Transverse colon (tissue), 4 donors: ENCODE data around the gene ATP13A5.

Experiments
- POLR2A ChIP-seq: fragments of 450-650 bp; IDR thresholded peaks from one replicate; pipeline ENCODE4 v1.6.1; 2016; ENCODE audit warnings: antibody characterized with exemption, mild to moderate bottlenecking, moderate library complexity
- POLR2AphosphoS5 ChIP-seq, 3 donors: sonication (generic); formaldehyde crosslinking; IDR thresholded peaks; one replicate each; pipeline ENCODE4 v1.6.1; 2016; ENCODE audit warnings: antibody characterized with exemption in 3 of 3
- TF ChIP-seq, protein P1 (sequence below), 5 experiments: fragments of 200-600 bp in 3 of 5; fragments of 450-650 bp in 2 of 5; sonication (generic) in 3 of 5; IDR thresholded peaks; 1 replicate in 2 of 5; 2 replicates in 3 of 5; pipeline ENCODE4 v1.5.1; 2016 to 2017; ENCODE audit warnings: antibody characterized with exemption in 5 of 5, inconsistent platforms in 3 of 5, mild to moderate bottlenecking in 2 of 5, moderate library complexity in 1 of 5

GRCh38 chr3:193387596-193387995 lies 9.0 kb upstream of the ATP13A5 start:
- TF ChIP-seq, protein P1, sequence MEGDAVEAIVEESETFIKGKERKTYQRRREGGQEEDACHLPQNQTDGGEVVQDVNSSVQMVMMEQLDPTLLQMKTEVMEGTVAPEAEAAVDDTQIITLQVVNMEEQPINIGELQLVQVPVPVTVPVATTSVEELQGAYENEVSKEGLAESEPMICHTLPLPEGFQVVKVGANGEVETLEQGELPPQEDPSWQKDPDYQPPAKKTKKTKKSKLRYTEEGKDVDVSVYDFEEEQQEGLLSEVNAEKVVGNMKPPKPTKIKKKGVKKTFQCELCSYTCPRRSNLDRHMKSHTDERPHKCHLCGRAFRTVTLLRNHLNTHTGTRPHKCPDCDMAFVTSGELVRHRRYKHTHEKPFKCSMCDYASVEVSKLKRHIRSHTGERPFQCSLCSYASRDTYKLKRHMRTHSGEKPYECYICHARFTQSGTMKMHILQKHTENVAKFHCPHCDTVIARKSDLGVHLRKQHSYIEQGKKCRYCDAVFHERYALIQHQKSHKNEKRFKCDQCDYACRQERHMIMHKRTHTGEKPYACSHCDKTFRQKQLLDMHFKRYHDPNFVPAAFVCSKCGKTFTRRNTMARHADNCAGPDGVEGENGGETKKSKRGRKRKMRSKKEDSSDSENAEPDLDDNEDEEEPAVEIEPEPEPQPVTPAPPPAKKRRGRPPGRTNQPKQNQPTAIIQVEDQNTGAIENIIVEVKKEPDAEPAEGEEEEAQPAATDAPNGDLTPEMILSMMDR (IDR thresholded peaks at IDR 0.05) = no peak
- TF ChIP-seq POLR2A = no peak
- TF ChIP-seq POLR2AphosphoS5 (IDR thresholded peaks at IDR 0.05) = no peak
